Measurements from ENCODE around the gene SAMD14. TPM values are rescaled to one million over a fixed set of nuclear protein-coding genes. Genes with fewer than 3 reads are reported as not detected.

SAMD14 gene
- total RNA-seq, 1 donor from 2014 or later = 30.5 TPM

Other genes starting within 250 kb of the SAMD14 start
- not detected for gene DLX4, start 161.0 kb downstream of the SAMD14 start, total RNA-seq
- gene DLX3, start 134.9 kb downstream of the SAMD14 start, total RNA-seq = under 0.01 TPM
- gene ITGA3, start 74.0 kb downstream of the SAMD14 start, total RNA-seq = 17.2 TPM
- gene PDK2, start 34.8 kb downstream of the SAMD14 start, total RNA-seq = 11.1 TPM
- gene PPP1R9B, start 20.5 kb upstream of the SAMD14 start, total RNA-seq = 52.1 TPM
- 0.25 TPM for gene SGCA, start 35.8 kb upstream of the SAMD14 start, total RNA-seq
- gene COL1A1, start 71.5 kb upstream of the SAMD14 start, total RNA-seq = 41.1 TPM
- not detected for gene TMEM92, start 144.3 kb upstream of the SAMD14 start, total RNA-seq
- gene XYLT2, start 216.0 kb upstream of the SAMD14 start, total RNA-seq = 4.2 TPM
- gene MRPL27, start 243.0 kb upstream of the SAMD14 start, total RNA-seq = 28.8 TPM
- gene EME1, start 243.1 kb upstream of the SAMD14 start, total RNA-seq = 0.74 TPM